NCI-H1048 (cell line): Measurements from ENCODE around the gene RNASE3.
A peak's percentile ranks its signal among the peaks of the same experiment; 100 is the strongest.
"Not testable (repeated sequence)": the region's sequence is repeated elsewhere in the genome, so short reads cannot be mapped to it uniquely, and the experiment has no call there.

Experiments used
- DNase-seq: peaks from one replicate; lab custom pipeline; 2025; lab: John Stamatoyannopoulos, UW

The RNASE3 gene

DNA sequence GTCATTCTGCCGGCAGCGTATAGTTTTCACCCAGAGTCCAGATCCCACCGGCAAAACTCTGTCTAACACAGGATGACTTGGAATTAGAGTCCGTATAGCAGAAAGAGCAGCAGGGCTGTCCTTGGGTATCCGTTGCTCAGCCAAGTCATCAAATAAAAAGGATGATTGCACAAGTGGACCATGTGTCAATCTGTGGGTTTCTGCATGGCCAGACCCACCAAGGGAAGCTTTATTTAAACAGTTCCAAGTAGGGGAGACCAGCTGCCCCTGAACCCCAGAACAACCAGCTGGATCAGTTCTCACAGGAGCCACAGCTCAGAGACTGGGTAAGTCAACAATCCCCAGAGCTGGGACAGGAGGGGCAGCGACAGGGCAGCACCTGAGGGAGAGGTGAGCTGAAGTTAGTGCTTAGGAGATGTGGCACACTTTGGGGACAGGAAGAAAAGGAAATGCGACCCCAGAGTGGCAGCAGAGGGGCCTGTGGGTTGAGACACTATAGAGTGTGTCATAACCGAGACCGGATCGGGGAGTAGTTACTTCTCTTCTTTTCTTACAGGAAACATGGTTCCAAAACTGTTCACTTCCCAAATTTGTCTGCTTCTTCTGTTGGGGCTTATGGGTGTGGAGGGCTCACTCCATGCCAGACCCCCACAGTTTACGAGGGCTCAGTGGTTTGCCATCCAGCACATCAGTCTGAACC lies at the start of gene RNASE3:
Gene RNASE3 (plus strand): TSS at position 260 of the 700 bp plus-strand sequence. CDS start 302 bp downstream, at position 562.
- DNase-seq, result not testable (repeated sequence)

DNA sequence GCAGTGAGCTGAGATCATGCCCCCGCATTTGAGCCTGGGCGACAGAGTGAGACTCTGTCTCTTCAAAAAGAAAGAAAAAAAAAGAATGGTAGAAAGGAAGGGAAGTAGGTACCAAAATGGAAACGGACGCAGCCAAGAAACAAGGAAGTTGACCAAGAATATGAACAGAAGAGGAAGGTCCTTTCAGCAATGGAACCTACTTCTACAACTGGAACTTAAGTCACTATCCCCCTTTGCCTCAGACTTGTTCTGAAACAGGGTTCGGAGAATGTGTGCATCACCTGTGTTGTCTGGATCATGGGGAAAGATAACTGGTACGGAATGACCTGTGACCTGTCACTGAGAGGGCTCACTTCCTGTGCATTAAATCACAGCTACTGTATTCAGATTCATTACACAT lies 44.6 kb upstream of the RNASE3 start:
- DNase-seq, result no peak

DNA sequence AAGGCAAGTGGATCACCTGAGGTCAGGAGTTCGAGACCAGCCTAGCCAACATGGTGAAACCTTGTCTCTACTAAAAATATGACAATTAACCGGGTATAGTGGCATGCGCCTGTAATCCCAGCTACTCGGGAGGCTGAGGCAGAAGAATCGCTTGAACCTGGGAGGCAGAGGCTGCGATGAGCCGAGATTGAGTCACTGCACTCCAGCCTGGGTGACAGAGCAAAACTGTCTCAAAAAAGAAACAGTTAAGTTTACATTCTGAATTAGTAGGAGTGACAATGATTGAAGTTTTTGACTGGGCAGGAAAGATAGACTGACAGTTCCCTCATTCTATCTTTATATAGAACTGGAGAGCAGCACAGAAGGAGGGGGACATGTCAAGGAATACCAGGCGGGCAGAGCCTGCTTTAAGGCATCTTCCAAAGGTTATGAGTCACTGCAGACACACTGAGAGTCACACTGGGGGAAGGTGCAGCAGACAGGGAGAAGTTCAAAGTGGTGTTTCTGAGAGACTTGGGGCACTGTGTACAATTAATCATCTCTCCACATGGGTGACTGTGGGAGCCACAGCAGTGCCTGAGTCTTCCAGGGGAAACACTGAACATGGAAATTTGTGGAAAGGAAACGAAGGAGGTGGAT lies 42.8 kb upstream of the RNASE3 start:
- DNase-seq, result no peak

DNA sequence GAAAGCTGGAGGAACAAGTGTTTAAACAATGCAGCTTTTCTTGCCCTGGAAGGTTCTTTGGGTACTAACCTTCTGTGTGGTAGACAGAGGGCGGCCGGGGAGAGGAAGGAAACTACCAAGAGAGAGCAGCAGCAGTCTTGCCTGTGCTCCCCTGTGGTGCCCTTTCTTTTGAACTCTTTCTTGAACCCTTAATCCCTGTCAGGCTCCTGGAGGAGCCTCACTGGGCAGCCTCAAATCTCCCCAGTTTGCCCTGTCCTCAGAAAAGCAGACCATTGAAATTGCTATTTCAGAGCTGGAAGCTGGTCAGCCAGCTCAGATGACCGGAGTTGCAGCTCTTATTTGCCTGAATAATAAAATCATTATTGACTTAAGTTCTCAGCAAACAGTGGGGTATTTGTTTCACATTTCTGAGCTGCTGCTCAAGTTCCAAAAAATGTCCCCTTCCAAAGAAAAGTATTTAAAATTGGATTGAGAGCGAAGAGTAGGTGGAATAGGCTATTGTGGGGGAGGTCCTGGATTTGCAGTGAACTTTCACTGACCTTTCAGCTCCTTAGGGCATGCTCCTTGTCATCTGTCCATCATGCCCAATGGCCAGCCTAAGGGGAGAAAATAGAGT lies 42.1 kb upstream of the RNASE3 start:
- no peak for DNase-seq

DNA sequence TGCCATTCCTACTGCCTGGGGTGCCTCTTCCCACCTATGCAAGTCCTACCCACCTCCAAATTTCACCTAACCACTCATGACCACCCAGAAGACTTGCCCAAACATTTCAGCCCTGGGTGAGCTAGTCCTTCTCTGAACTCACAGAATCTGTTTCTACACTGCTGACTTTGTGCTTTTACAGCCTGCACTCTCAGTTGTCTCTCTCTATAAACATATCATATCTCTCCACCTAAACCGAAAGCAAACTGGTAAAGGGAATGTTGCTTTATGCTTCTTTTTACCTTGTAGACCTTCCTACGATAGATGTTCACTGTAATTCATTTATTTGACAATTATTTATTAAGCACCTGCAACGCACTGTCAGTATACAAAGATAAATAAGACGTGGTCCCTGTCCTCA lies 38.1 kb upstream of the RNASE3 start:
- no peak for DNase-seq

DNA sequence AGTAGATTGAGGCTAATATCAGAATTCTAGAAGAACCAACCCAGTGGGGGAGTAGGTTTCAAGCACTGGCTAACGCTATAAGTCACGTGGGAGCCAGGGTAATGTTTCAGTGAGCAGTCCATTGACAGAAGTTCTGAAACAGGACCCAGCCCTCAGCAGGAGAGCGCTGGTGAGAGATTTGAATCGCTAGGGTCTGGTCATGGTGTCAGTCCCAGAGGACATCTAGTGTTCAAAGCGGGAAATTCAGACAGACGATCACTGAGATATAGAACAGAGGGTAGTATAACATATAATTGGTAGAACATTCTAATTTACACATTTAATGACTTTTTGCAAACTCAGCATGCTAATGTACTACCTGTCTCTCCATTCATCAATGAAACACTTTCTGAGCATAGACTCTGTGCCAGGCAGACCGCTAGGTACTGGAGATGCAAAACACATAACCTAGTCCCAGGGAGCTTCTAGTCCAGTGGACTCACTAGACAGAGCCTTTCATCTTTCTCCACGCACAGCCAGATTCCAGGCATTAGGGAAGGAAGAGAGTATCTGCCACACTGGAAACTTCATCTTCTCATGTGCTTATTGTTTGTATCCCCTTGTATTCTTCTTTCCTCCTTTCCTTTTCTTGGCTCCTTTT lies 35.4 kb upstream of the RNASE3 start:
- peak; percentile 18 for DNase-seq

DNA sequence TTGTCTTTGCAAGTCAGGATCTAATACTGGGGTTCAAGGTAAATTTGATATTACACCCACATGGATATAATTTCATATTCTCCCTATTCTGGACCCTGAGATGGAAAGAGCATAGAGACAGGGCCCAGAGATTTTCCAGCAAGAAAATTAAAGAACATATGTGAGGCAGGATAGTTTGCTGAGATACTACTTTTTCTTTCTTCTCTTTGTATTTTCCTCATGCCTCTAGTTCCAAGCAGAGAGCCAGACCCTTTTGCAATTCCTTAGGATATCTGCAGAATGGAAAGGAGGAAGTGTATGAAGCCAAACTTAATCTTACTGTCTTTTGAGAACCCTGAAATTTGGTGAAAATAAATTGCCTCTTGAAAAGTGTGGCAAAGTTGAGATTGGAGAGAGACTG lies 34.0 kb upstream of the RNASE3 start:
- DNase-seq, result no peak

DNA sequence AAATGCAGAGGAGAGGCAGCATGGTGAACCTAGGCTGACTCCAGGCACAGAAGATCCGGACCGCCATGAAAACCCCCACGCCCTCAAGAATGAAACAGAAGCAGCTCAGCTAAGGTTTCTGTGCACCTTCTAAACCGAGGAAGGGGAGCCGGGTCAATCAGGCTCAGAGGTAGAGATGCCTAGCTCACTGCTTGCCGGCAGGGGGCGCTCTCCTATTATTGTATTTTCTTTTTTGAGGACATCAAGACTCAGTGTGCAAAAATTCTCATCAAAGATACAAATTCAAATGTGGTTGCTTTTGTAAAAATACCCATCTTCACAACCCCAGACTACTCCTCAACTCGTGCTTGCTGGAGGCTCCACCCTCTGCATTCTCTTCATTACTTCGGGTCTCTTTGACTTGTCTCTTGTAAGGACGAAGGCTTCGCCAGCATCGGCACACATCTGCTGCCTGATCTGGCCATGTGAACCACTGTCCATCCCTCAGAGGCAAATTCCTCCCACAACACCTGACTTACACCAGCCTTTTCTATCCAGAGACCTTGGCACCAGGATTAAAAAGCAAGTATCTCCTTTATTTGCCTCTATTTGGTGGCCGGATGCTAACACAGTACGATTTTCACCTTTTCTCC lies 33.4 kb upstream of the RNASE3 start:
- no peak for DNase-seq

DNA sequence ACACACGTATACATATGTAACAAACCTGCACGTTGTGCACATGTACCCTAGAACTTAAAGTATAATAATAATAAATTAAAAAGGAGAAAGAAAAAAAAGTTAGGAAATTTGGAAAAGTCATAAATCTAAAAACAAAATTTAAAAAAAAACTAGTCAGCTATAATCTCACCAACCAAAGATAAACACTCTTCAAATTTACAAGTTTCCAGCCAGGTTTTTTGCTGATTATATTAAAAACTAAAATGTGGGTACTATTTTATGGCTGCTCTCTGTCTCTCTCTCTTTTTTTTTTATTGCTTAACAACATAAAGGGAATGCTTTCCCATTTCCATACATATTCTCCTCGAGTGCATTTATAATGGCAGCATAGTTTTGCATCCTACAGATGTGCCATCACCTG lies 25.0 kb upstream of the RNASE3 start:
- DNase-seq, result no peak

DNA sequence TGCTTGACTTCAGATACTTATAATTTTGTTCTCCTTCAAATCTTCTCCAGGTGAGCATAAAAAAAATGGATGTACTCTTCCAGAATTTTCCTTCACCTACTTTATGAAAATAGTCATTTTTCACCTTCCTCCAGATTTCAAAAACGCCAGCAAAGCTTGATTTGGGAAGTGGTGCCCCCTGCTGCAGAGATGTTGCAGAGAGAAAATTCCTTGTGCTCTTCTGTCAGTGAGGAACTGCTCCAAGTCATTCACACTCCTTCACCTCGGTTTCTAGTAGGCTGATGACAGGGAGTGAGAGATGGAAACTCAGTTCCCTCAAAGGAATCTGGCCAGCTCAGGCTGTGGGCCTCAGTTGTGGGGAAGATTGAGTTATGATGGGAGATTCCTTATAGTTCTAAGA lies 24.2 kb upstream of the RNASE3 start:
- no peak for DNase-seq

DNA sequence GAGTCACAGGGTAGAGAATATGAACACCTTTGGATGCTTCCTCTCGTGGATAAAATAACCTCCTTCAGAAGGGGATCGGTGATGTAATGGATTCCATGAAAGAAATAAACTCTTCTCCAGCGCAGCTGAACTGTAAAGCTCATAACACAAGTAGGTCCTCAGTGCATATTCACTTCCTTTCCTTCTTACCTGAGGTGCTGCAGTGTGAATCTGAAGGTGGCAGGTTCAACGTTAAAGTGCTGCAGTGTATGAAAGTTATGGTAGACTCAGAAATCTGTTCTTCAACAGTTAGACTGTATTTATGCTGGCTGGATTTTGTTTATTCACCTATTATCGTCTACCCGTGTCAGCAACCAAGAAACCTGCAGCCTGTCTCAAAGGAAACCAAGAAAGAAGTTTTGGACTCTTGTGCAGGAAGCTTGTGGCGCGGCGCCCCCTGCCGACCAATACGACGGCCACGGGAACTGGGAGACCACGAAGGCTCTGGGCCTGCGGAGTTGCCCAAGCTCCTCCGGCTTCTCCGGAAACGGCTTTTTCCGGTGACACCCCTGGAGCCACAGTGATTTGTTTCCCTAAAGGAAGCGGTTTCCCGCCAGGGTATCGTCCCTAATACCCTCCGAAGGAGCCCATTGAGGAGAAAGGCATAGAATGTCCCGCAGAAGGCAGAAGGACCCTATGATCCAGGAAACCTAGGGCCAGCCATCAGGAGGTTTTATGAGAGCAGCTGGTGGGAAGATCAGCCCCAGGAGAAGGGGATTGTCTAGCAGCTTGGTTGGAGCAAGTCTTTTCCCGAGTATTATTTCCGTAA lies 17.6 kb upstream of the RNASE3 start:
- no peak for DNase-seq

DNA sequence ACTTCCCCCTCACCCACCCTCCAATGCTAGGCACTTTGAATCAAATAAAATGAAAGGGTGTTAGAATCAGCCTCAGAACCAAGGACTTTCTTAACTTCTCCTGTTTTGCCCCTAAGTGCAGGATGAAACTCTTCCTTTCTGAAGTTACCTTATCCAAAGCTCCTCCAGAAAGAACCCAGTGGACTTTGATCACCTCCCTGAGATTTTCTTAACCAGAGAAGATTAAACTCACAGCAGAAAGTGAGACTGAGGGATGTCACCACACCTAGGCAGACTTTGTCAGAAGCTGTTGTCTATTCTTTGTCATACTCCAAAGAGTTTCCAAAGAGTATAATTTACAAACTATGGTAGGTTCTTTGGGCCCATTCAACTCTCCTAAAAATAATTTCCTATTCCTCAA lies 14.2 kb upstream of the RNASE3 start:
- no peak for DNase-seq

DNA sequence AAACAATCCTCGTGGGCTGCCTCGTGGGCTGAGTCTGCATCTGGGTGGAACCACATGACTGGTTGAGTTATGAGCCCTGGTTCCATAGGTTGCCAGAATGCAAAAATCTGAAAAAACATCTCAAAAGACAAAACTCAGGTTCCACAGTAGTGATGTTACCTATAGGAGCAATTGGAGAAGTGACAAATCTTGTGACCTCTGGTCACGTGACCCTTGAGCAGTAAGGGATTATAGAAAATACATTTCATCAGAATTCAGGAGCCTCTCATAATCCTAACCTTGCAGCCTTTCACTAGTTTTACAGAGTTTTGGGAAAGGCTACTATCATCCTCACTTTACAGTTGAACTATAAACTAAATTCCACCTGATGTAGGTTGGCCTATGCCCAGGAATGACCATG lies 12.5 kb upstream of the RNASE3 start:
- no peak for DNase-seq

DNA sequence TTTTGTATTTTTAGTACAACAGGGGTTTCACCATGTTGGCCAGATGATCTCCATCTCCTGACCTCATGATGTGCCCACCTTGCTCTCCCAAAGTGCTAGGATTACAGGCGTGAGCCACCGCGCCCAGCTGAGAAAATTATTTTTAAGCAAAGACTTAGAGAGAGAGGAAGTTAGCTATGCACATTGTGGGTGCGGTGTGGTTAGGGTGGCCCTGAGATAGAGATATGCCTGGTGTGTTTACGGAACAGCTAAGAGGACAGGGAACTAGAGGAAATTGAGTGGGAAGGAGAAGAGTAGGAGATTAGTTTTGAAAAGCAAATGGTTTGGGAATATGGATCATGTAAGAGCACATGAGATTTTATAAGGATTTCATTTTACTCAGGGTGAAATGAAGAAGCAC lies 10.0 kb upstream of the RNASE3 start:
- DNase-seq, result not testable (repeated sequence)

DNA sequence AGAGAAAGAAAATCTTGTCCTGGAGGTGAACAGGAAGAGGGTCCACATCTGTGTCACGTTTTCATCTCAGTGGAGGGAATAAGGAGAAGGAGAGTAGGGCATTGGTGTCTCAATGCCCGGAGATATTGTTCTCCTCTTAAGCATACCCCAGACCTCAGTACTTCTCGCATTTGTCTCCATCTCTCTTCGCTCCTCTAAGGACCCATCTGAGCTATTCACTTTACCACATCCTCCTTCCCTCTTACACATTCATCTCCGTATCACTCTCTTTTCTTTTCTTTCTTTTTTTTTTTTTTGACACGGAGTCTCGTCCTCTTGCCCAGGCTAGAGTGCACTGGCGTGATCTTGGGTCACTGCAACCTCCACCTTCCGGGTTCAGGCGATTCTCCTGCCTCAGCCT lies 8.4 kb upstream of the RNASE3 start:
- not testable (repeated sequence) for DNase-seq

DNA sequence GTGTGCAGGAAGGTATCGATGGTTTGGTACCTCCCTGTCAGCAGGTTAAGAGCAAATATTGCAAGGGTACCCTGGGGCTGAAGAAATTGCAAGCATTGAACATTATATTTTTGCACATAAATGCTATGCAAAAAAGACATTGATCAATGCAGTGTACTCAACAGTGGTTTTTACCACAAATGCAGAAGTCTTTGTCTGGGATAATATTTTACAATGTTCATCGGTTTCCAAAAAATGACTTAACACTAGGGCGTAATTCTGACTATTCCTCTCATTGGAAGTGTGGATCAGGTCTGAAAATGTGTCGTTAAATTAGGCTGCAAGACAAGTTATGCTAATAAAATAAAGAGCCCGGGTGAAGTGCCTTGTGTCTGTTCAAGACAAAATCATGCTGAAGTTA lies 2.8 kb upstream of the RNASE3 start:
- DNase-seq, result not testable (repeated sequence)

DNA sequence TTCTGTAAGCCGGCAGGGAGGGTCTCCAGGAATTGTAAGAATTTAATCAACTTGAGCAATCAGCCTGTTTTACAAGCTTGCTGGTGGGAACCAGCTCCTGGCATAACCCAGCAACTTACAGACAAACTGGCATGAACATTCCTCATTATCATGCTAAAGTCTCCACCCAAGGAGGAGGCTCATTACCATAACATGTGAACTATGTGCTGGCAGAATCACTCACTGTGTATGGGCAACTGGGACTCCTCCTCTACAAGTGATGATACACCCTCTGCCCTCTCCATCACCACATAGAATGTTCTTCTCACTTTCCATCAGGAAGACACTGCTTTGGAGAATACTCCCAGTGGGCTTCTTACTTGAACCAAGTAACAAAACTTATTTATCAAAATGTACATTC lies 4.1 kb downstream of the RNASE3 start:
- not testable (repeated sequence) for DNase-seq

DNA sequence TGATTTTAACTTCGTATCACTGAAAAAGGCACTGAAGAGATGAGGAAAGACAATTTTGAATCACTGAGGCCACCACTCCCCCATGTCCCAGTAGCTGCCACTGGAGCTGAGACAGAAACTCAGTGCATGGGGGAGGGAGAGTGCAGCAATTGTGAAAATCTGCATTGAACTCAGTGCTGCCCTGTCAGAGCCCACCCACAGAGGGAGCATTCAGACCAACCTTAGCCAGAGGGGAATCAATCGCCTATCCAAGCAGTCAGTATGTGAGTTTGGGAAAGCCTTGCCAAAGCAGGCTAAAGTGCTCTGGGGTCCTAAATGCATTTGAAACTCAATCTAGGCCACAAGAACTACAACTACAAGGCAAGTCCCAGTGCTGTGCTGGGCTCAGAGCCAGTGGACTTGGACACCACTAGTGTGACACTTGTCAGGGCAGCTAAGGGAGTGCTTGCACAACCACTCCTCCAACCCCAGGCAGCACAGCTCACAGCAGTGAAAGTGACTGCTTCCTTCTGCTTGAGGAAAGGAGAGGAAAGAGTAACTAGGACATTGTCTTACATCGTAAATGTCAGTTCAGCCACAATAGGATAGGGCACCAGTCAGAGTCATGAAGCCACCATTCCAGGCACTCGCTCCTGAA lies 13.3 kb downstream of the RNASE3 start:
- DNase-seq, result no peak

DNA sequence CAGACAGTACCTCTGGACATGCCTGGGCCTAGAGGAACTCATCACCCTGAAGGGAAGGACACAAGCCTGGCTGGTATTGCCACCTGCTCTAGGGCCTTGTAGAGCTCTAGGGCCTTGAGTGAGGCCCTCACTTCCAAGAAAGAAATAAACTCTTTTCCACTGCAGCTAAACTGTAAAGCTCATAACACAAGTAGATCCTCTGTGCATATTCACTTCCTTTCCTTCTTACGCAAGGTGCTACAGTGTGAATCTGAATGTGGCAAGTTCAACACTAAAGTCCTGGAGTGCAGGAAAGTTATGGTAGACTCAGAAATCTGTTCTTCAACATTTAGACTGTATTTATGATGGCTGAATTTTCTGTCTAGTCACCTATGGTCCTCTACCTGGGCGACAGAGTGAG lies 14.5 kb downstream of the RNASE3 start:
- DNase-seq, result no peak

DNA sequence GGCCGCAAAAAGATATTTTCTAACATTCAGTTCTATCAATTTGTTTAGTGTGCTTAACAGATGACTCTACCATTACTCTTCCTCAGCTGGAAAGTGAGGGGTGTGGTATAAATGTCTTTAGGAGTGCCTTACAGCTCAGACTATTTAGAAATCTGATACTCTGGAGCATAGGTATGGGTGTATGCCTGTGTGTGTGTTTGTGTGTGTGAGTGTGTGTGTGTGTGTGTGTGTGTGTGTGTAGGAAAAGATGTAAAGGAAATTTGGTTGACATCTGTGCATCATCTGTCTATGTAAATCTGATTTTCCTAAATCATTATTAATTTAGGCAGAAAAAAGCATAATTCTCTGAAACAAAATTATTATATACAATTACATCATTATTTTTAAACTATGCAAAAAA lies 16.0 kb downstream of the RNASE3 start:
- no peak for DNase-seq

DNA sequence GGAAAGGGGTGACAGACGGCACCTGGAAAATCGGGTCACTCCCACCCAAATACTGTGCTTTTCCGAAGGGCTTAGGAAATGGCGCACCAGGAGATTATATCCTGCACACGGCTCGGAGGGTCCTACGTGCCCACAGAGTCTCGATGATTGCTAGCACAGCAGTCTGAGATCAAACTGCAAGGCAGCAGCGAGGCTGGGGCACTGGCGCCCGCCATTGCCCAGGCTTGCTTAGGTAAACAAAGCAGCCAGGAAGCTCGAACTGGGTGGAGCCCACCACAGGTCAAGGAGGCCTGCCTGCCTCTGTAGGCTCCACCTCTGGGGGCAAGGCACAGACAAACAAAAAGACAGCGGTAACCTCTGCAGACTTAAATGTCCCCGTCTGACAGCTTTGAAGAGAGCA lies 19.6 kb downstream of the RNASE3 start:
- not testable (repeated sequence) for DNase-seq
